ENCODE data around the gene EDAR.

DNA sequence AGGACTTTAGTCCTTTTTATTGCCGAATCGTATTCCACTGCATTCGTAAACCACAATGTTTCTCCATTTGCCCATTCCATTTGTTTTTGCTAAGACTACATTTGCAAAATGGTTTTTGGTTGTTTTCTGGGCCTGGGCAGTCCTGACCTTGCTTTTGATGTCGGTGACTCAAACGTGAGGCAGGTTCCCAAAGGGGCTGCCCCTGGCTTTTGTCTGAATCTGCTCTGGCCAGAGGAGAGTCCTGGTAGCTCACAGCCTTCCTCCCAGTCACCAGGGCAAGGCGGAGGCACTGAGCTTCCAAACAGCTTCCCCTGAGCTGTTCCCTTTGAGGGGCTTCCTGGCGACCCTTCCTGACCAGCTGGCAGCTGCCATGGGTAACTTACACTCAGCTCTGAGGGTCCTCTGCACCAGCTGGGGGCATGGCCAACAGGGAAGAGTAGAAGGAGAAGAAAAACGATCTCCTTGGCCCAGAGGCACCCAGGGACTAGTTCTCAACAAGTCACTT lies 47.8 kb downstream of the EDAR start:
- TF ChIP-seq YY1 (IDR thresholded peaks at IDR 0.05; ENCODE audit: low read depth) (no peak), TAF1 (IDR thresholded peaks at IDR 0.05; ENCODE audit: low read depth) (no peak), CEBPB (IDR thresholded peaks at IDR 0.05) (no peak), FOXM1 (IDR thresholded peaks at IDR 0.05; ENCODE audit: borderline replicate concordance, low read depth) (no peak), ZBTB7A (IDR thresholded peaks at IDR 0.05; ENCODE audit: low read depth) (no peak)

Data from Ishikawa (cell line).